Sigmoid colon (tissue), 7 donors: ENCODE measurements around the gene FOXS1. TPM values are rescaled to one million over a fixed set of nuclear protein-coding genes. Genes with fewer than 3 reads are reported as not detected.

Source experiments
- DNase-seq: peaks from one replicate; pipeline ENCODE4 v3.0.0-alpha.2; 2019
- H3K27ac ChIP-seq, 4 donors: fragments of 200-600 bp; sonication (generic); one replicate each; pipeline ENCODE4 v1.5.1; 2016 to 2019; ENCODE audit warnings: mild to moderate bottlenecking in 1 of 4
- H3K27me3 ChIP-seq, 3 donors: fragments of 200-600 bp; sonication (generic); one replicate each; pipeline ENCODE4 v1.5.1; 2019; ENCODE audit warnings: mild to moderate bottlenecking in 1 of 3
- H3K36me3 ChIP-seq, 4 donors: fragments of 200-600 bp; sonication (generic); one replicate each; pipeline ENCODE4 v1.5.1; 2016 to 2019
- H3K4me1 ChIP-seq, 4 donors: fragments of 200-600 bp; sonication (generic); one replicate each; pipeline ENCODE4 v1.5.1; 2017 to 2019
- H3K4me3 ChIP-seq, 4 donors: fragments of 200-600 bp; sonication (generic); one replicate each; pipeline ENCODE4 v1.5.1; 2017 to 2019; ENCODE audit warnings: mild to moderate bottlenecking in 2 of 4, moderate library complexity in 1 of 4
- H3K9me3 ChIP-seq, 4 donors: fragments of 200-600 bp in 3 of 4; sonication (generic) in 3 of 4; one replicate each; pipeline versions ENCODE4 v1.5.1 to v1.6.1; 2013 to 2019
- EP300 ChIP-seq, 4 donors: sonication (generic); formaldehyde crosslinking; IDR thresholded peaks; one replicate each; pipeline ENCODE4 v1.6.1; 2017; ENCODE audit warnings: antibody characterized with exemption in 4 of 4
- POLR2A ChIP-seq, 2 donors: fragments of 450-650 bp; IDR thresholded peaks; one replicate each; pipeline ENCODE4 v1.6.1; 2016; ENCODE audit warnings: antibody characterized with exemption in 2 of 2, mild to moderate bottlenecking in 2 of 2, moderate library complexity in 2 of 2
- POLR2AphosphoS5 ChIP-seq, 4 donors: sonication (generic); formaldehyde crosslinking; IDR thresholded peaks; one replicate each; pipeline ENCODE4 v1.6.1; 2017; ENCODE audit warnings: antibody characterized with exemption in 4 of 4
- WGBS, 2 donors: extraction: QIAGEN DNeasy Blood & Tissue Kit; methylation state at CpG; one replicate each; pipeline ENCODE4 v1.1.7; 2013; 5-methylcytosine and 5-hydroxymethylcytosine counted together
- intact Hi-C: fragments of 100-400 bp; cut with DNase I; formaldehyde crosslinking; loops from one replicate; pipeline ENCODE4 v1.15.1; 2023
- polyA plus RNA-seq, 3 donors: library from polyadenylated mRNA; stranded (reverse); fragments of 200-250 nt; gene quantifications; one replicate each; pipeline ENCODE4 v1.2.3, GENCODE V29; 2013
- total RNA-seq, 4 donors: library from RNA; depleted of rRNA; stranded (reverse); fragments of >200 nt; gene quantifications; one replicate each; pipeline ENCODE4 v1.1.0, GENCODE V29; 2016
- TF ChIP-seq, protein P1 (sequence below), 4 experiments: fragments of 450-650 bp in 3 of 4; fragments of 200-600 bp in 1 of 4; IDR thresholded peaks; one replicate each; pipeline ENCODE4 v1.5.1; 2016 to 2019; ENCODE audit warnings: antibody characterized with exemption in 4 of 4, mild to moderate bottlenecking in 3 of 4, moderate library complexity in 2 of 4
- donor health status: healthy with polysubstance abuse.
- donor health status: Bipolar disorder and iron deficiency.
- donor health status: healthy.

Gene FOXS1
- total and polyA plus RNA-seq, 7 donors: 0.60 to 0.66 TPM; not detected in 5

DNA sequence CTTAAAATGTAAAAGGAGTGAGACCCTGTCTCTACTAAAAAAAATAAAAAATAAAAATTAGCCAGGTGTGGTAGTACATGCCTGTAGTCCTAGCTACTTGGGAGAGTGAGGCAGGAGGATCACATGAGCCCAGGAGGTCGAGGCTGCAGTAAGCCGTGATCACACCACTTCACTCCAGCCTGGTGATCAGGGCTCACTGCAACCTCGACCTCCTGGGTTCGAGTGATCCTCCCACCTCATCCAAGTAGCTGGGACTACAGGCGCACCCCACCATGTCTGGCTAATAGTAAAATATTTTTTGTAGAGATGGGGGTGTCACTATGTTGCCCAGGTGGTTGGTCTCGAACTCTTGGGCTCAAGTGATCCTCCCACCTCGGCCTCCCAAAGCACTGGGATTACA, 8.1 kb upstream of the FOXS1 start:
- Histone ChIP-seq H3K9me3 (no peaks in the 10 kb centered on the region), H3K4me1 (peaks cover 0 to 7% (median 0%) of the 10 kb centered on the region in 4 donors), H3K27ac (no peak overlapping the region), H3K4me3 (no peak overlapping the region), H3K27me3 (peaks cover 4 to 72% (median 17%) of the 10 kb centered on the region in 3 donors), H3K36me3 (no peaks in the 10 kb centered on the region)
- peak; percentile 36 for DNase-seq
- 70 to 89% methylated on average over 7 of the region's 7 CpGs for WGBS, 2 donors
- TF ChIP-seq, protein P1, sequence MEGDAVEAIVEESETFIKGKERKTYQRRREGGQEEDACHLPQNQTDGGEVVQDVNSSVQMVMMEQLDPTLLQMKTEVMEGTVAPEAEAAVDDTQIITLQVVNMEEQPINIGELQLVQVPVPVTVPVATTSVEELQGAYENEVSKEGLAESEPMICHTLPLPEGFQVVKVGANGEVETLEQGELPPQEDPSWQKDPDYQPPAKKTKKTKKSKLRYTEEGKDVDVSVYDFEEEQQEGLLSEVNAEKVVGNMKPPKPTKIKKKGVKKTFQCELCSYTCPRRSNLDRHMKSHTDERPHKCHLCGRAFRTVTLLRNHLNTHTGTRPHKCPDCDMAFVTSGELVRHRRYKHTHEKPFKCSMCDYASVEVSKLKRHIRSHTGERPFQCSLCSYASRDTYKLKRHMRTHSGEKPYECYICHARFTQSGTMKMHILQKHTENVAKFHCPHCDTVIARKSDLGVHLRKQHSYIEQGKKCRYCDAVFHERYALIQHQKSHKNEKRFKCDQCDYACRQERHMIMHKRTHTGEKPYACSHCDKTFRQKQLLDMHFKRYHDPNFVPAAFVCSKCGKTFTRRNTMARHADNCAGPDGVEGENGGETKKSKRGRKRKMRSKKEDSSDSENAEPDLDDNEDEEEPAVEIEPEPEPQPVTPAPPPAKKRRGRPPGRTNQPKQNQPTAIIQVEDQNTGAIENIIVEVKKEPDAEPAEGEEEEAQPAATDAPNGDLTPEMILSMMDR (IDR thresholded peaks at IDR 0.05): no peak
- no peak for TF ChIP-seq EP300 (IDR thresholded peaks at IDR 0.05)
- no peak for TF ChIP-seq POLR2AphosphoS5 (IDR thresholded peaks at IDR 0.05)
- TF ChIP-seq POLR2A (IDR thresholded peaks at IDR 0.05): no peak
- intact Hi-C loops: loop anchor here (5.0 kb wide), 1 partner anchor 179 kb away; no protein-coding TSS in a partner anchor

DNA sequence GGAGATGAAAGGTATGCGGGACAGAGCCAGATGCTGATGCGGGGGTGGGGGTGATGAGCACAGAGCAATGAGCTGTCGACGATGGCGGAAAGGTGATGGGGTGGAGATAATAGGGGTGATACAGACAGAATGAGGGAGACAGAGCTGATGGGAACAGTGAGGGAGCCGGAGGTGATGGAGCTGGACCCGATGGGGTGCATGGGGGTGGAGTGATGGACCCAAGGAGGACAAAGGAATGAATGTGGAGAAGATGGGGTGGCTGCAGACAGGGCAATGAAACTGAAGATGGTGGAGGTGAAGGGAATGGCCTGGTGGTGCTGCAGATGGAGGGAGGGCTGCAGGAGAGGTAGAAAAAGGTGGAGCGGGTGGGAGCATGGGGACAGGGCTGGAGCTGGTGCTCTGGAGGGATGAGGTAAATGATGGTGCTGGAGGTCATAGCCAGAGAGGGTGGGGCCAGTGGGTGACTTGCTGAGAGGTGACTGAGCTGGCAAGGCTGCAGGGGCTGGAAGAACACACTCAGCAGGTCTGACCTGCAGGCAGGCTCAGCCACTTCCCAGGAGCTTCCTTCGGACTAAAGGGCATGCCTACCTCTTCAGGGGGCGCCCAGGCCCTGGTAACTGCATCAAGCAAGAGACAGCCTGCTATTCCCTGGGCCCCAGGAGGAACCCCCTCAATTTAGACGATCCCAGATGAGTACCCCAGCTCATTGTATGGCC, 6.0 kb upstream of the FOXS1 start:
- Histone ChIP-seq H3K36me3 (no peaks in the 10 kb centered on the region), H3K4me1 (peaks cover 0 to 7% (median 0%) of the 10 kb centered on the region in 4 donors), H3K4me3 (no peak overlapping the region), H3K9me3 (no peaks in the 10 kb centered on the region), H3K27ac (no peak overlapping the region), H3K27me3 (peaks cover 4 to 52% (median 10%) of the 10 kb centered on the region in 3 donors)
- WGBS, 2 donors: 74 to 78% methylated on average over 11 of the region's 11 CpGs
- no peak for DNase-seq
- intact Hi-C loops: loop anchor here (5.0 kb wide), 1 partner anchor 181 kb away; no protein-coding TSS in a partner anchor
- TF ChIP-seq POLR2A (IDR thresholded peaks at IDR 0.05) (no peak), POLR2AphosphoS5 (IDR thresholded peaks at IDR 0.05) (no peak), EP300 (IDR thresholded peaks at IDR 0.05) (no peak)
- TF ChIP-seq, protein P1 (IDR thresholded peaks at IDR 0.05): no peak

DNA sequence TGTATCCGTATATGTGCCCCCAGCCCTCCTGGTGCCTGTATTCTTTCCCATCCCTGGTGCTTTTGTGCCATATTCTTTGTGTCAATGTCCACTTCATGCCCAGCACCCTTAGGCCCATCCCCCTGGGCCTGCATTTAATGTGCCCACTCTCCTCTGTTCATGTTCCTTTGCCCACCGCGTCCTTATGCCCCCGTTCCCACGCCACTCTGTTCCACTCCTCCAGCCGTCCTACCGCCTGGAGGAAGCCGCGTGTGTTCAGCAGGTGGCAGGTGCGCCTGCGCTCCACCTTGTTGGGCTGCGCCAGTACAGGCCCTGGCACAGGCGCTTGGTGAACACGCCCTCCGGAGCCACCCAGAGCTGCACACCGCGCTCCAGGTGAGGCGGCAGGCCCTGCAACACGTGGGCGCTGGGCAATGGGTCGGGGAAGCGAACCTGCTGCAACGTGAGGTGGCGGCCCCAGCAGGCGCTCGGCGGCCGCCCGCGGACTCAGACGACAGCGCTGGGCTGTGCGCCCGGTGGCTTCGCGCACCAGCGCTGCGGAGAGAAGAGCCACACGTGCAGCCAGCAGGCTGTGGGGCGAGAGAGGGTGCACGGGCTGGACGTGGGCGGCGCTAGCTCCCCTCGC, 4.0 kb upstream of the FOXS1 start:
- WGBS, 2 donors: 10 to 42% methylated on average over 45 of the region's 45 CpGs
- Histone ChIP-seq H3K27ac (no peak overlapping the region), H3K4me3 (no peak overlapping the region), H3K27me3 (peaks cover 4 to 37% (median 10%) of the 10 kb centered on the region in 3 donors), H3K36me3 (no peaks in the 10 kb centered on the region), H3K9me3 (no peaks in the 10 kb centered on the region), H3K4me1 (peaks cover 0 to 7% (median 0%) of the 10 kb centered on the region in 4 donors)
- intact Hi-C loops: no loop called here
- no peak for TF ChIP-seq EP300 (IDR thresholded peaks at IDR 0.05)
- no peak for TF ChIP-seq POLR2AphosphoS5 (IDR thresholded peaks at IDR 0.05)
- no peak for TF ChIP-seq POLR2A (IDR thresholded peaks at IDR 0.05)
- TF ChIP-seq, protein P1 (IDR thresholded peaks at IDR 0.05): no peak
- no peak for DNase-seq

DNA sequence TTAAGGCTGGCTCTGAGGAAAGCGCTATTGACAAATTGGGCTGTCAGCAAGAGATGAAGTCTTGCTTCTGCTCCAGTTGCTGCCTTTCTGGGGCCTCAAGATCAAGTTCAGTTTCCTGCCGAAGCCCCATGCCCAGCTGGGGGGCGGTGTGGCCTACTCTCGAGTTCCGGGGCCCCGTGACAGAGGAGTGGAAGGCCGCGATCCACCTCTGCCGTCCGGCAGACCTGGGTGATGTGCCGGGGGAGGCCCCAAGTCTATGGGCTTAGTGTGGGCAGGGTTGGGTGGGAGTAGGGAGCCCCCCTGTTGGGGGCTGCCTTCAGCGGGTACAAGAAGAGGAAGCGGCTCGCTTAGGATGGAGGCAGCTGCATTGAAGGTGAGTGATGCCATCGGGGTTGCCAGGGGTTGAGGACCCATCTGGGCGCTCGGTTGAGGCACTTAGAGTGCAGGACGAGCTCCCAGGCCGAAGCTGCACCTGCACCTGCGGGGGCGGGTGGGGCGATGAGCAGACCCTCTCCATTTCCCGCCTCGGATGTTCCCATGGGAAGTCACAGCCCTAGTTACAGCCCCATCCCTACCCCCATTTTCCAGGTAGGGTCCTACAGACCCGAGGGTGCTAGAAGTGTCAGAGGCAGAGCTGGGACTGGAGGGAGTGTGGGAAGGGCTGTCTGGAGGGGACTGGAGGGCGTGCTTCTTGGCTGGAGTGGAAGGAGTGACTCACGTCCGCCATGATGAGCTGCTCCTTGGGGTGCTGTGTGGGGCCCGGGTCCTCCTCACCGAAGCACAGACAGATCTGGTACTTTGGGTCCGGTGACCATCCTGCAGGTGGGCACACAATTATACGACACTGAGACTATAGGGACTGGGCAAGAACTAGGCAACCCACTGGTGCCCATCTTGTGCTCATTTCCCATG, 2.9 kb upstream of the FOXS1 start:
- no peak for DNase-seq
- Histone ChIP-seq H3K36me3 (no peaks in the 10 kb centered on the region), H3K4me3 (no peak overlapping the region), H3K4me1 (peaks cover 0 to 7% (median 0%) of the 10 kb centered on the region in 4 donors), H3K27ac (no peak overlapping the region), H3K9me3 (no peaks in the 10 kb centered on the region), H3K27me3 (peaks cover 4 to 32% (median 10%) of the 10 kb centered on the region in 3 donors)
- intact Hi-C loops: no loop called here
- 83 to 92% methylated on average over 32 of the region's 32 CpGs for WGBS, 2 donors
- TF ChIP-seq EP300 (IDR thresholded peaks at IDR 0.05) (no peak), POLR2AphosphoS5 (IDR thresholded peaks at IDR 0.05) (no peak), POLR2A (IDR thresholded peaks at IDR 0.05) (no peak)
- TF ChIP-seq, protein P1 (IDR thresholded peaks at IDR 0.05): no peak
